Bronchus fibroblast of lung (primary cell): ENCODE results near the gene NXF3. TPM values are rescaled to one million over a fixed set of nuclear protein-coding genes. Genes with fewer than 3 reads are reported as not detected.

Experiments
- total RNA-seq: library from RNA; depleted of rRNA; stranded (reverse); fragments of >200 nt; gene quantifications from 2 replicates; pipeline ENCODE4 v1.2.3, GENCODE V29; 2015

Gene NXF3, protein sequence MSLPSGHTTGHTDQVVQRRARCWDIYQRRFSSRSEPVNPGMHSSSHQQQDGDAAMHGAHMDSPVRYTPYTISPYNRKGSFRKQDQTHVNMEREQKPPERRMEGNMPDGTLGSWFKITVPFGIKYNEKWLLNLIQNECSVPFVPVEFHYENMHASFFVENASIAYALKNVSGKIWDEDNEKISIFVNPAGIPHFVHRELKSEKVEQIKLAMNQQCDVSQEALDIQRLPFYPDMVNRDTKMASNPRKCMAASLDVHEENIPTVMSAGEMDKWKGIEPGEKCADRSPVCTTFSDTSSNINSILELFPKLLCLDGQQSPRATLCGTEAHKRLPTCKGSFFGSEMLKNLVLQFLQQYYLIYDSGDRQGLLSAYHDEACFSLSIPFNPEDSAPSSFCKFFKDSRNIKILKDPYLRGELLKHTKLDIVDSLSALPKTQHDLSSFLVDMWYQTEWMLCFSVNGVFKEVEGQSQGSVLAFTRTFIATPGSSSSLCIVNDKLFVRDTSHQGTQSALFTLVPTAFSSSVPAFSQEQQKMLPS
- not detected in 2 replicates for total RNA-seq

GRCh38 chrX:103092942-103093341 lies at the start of gene NXF3:
Gene NXF3, minus strand, starts transcription at chrX:103093143. Its CDS starts 120 bp downstream, at chrX:103093023.

DNA sequence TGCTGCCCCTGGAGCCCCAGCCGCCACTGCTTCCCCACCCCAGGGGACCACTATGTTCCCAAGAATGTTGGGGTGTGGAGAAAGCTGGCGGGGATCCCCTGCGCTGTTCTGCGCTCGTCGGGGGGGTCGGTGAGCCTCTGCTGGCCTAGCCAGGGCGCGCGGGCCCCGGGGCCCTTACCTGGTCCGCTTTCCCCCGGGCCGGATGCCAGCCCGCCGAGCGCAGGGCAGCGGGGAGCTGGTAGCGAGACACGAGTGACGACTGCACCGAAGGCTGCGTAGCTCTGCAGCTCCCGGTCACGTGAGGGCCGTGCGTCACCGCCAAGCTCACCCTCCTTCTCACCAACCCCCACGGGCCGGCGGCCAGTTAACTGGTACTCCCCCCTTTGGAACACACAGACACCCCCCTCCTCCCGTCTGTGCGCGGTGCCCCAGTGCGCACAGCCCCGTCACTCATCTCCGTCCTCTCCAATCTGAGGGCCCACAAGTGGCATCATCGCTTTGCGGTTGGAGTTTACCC lies 29.0 kb downstream of the NXF3 start, which contains the start of gene BEX1:
TSS of gene BEX1 (minus strand) at position 254 of the 517 bp plus-strand sequence. CDS start 897 bp downstream, outside the sequence.

Other genes with a start within 250 kb of the NXF3 start
- gene RAB40AL, start 155.9 kb downstream of the NXF3 start, total RNA-seq = not detected in 2 replicates
- 6.2 and 12.8 TPM in 2 replicates for gene BEX1, start 29.0 kb downstream of the NXF3 start, total RNA-seq
- gene BEX4, start 122.0 kb upstream of the NXF3 start, total RNA-seq = 15.0 and 15.6 TPM in 2 replicates
- gene TCEAL8, start 162.0 kb upstream of the NXF3 start, total RNA-seq = 62.3 and 90.1 TPM in 2 replicates
- not detected in 2 replicates for gene TCEAL5, start 183.6 kb upstream of the NXF3 start, total RNA-seq
- gene BEX2, start 217.8 kb upstream of the NXF3 start, total RNA-seq = 0.34 and 0.89 TPM in 2 replicates
- gene TCEAL7, start 237.1 kb upstream of the NXF3 start, total RNA-seq = 36.1 and 44.2 TPM in 2 replicates